Cerebellar cortex (tissue), 1 donor: ENCODE data around the gene LRTM1.

ENCODE experiments used
- DNase-seq: peaks from one replicate; pipeline ENCODE4 v3.0.0-alpha.2; 2015; ENCODE audit warnings: low spot score

LRTM1 gene

DNA sequence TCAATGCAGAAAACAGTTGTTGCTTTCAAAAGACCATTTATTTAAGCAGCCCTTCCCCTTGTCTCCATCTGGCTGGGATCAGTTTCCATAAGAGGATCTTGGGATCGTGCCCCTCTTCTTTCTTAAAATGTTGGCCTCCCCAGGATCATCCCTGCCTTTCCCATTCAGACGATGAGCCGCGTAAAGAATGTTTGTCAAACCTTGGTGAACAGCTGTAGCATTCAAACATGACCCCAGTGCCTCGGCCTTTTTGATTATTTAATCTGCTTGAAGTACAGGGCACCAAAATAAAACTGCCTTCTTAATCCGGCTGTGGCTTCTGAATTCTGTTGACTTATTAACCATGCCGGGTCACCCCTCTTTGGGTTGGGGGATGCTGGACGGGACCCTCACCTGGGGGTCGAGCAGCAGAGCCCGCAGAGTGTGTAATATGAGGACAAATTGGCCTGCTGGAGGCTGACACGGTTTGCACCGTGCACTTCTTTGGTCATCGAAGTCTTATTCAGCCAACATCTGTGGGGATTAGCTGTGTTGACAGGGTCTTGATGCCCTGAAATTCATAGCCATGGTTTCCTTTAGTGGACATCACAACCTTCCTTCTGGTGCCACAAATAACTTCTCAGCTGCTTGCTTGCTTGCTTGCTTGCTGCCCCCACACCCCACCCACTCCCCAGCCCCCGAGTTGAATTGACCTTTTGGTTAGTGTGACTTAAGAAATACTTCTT, at the start of gene LRTM1:
Gene LRTM1, minus strand, starts transcription at position 14 of the 725 bp plus-strand sequence. CDS start 148 bp downstream, outside the sequence.
- no peak for DNase-seq

DNA sequence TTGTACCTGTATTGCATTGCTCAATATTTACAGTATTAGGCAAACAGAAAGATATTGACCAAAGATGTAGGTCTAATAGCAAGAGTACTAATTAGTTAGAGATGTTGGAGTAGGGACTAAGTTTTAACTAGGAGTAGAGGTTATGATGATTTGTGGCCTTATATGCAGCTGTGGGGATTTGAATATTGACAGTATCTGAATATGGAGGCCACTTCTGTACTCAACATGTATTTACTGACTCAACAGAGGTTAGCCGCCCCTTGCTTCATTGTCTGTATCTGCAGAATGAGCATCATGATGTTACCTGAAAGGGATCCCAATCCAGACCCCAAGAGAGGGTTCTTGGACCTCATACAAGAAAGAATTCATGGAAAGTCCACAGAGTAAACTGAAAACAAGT, 49.6 kb upstream of the LRTM1 start:
- DNase-seq: no peak

DNA sequence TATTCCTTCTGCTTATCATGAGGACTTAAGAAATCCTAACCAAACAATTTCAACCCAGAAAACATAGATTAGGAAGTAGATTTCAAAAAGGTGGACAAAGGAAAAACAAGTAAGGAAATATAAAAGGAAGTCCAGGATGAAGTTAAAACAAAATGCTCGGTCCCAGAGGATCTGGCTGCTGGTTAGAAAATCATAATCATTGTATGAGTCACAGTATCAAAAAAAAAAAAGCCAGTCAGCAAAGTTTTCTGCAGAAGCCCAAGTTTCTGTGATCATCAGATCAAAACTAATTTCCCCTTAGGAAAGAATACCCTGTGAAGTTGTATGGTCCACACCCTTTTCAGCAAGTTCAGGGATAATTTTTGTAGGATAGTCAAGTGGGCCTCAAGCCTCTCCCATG, 43.0 kb upstream of the LRTM1 start:
- no peak for DNase-seq

DNA sequence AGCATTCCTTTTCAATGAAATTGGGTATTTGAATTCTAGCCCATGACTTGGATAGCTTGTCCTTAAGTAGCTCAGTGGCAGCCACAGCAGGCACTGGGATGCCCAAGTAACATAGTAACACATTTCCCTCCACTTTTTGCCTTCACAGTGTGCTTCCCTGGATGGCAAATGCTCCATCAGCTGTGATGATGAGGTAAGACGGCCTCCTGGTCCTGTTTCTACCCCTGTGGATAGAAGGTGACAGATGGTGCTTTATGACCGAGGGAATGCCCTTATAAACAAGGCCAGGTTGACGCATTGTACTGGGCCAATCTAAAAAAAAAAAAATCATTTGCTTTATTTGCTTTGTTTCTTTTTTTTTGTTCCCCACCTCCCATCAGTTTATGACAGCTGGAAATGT, 41.8 kb upstream of the LRTM1 start:
- peak; percentile 79 for DNase-seq

DNA sequence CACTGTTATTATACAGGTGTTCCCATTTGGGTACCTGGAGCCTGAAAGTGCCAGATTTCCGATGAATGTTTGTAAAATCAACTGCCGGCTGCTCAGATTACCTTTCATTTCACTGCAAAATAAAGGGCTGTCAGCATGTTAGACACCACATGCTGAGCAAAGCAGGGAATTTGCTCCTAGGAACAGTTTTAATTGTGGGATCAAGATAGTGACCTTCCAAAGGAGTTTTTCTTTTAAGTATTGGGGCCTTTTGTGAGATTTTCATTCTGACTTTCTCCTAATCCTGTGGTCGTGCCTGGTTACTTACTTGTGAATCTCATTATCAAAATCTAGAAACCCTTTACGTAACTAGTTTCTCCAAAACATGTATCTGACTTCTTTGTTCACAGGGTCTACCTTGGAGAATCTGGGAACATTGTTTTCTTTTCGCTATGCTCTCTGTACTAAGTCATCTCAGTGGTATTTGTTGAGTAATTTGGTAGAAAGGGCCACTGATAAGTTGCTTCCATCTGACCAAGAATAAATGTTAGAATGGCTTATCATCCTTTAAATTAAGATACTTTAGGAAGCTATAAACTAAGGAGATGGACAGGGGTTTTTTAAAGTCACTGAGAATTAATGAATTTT, 40.8 kb upstream of the LRTM1 start:
- DNase-seq: no peak

DNA sequence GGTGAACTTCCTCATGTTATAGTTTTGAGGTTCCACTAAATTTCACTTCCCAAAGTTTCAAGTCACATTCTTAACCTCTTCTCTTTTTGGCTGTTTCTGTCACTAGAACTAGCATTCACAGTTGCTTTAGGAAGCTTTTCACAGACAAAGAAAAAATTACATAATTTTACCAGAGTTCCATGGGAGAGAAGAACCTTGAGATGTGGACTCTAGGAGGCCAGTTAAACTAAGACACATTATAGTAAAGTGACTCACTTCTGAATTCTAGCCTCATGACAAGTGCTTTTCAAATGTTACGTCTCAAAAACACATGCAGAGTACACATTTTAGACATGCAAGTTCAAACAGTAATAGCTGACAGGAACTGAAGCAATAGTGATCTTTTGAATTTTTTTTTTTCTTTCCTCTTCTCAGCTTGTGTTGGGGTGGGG, 39.9 kb upstream of the LRTM1 start:
- DNase-seq: no peak

DNA sequence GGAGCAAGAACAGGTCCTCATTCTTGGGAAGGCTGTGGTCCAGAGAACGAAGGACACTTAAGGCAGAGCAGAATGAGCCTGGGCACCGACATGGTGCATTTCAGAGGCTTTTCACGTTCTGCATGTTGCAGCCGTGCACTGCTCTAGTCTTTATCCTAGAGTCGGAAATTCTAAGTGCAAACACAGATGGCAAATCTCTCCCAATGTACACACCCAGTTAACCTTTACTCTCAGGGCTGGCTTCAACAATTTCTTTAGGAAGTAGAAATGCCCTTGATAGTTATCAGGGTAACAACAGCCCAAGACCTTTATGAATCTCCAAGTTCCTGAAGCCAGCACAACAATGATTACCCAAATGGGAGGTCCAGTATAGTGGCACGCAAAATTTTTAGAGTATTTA, 39.1 kb upstream of the LRTM1 start:
- DNase-seq: no peak

DNA sequence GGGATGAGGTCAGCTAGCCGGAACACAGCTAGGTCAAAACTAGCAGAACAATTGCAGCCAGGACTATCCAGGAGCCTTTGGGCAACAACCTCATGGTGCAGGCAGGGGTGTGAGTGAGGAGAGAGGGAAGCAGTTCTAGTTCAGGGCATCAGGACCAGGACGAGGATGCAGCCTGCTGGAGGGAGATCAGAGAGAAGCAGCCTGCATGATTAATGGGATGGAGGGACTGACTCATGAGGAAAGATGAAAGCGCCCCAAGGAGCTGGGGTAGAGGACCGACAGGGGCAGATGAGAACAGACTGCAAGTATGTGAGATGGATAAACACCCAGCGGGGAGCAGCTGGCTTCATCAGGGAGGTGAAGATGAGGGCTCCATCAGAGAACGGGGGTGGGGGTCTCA, 37.9 kb upstream of the LRTM1 start:
- no peak for DNase-seq

DNA sequence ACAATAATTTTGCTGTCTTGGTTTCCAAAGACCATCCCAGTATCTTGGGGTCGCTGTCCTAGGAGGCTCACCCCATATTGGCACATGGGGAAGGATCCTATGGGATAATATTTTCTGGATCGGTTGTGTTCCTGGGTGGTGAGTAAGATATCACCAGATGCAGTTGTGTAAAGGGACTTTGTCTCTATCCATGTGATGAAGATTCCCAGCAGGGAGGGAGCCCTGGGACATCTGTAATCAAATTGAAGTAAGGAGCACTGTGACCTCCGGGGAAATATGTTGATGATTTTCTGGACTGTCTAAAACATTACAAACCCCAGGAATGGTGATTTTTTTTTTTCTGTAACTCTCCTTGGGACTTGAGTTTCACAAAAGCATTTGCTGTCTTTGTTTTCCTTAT, 36.2 kb upstream of the LRTM1 start:
- no peak for DNase-seq

DNA sequence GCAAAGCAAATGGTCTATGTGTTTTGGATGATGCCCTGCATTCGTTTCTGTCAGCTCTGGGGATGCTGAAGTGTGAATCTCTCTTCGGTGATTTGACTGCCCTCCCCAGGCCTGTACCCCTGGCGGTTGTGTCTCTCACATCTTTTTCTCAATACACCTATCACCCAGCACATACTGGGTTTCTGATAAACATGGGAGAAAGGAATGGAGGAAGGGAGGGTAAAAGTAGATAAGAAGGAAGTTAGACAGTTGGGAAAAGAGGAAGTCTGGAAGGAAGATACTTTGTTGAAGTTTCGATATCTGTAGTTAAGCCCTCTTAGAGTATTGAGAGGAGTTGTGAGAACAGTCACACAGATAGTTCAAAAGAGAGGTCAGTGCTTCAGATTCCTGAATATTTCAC, 35.8 kb upstream of the LRTM1 start:
- no peak for DNase-seq

DNA sequence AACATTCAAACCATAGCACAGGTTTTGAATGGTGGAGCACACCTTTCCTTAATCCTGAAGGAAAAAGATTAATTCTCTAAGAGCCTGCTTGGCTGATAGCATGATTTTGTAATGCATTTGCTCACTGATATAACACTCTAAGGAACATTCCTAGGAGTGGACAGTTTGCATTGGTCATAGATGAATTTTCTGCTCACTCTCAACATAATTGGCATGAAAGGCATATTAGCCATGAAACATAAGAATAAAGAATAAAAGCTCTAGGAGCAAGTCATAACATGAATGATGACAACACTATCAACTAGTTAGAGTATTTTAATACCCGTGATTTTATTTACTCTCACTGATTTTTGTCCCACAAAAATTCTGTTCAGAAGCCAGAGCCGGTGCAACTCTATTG, 34.3 kb upstream of the LRTM1 start:
- no peak for DNase-seq

DNA sequence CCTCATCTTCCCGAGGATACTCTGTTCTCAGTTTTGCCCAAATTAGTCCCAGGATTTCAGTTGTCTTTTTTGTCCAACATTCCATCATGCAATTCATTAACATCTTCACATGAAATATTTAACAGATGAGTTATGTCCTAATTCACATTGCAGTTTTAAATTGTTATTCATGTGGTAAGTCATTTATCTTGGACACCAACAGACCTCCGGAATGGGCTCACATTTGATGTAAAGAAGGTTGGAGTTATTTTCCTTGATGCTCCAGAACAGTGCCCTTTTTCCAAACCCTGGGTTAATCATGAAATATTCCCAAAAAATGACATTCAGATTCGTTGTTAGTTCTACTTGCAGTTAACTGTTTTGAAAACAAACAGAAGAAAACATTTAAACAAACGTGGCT, 32.8 kb upstream of the LRTM1 start:
- no peak for DNase-seq

DNA sequence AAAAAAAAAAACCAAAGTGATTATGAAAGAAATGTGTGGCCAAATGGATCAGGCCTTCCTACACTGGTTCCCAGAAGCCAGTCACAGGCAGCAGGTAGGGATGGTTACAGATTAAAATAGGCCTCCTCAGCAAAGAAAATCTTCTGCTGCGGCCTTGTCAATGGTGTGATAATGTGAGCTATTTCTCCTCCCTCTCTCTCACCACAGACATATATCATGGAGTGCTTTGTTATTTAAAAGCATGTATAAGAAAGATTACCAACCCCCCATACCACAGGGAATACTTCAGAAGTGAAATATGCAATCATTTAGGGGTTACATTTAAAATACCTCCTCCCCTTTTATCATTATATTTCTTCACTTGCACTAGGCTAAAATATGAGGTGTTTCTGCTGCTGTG, 32.2 kb upstream of the LRTM1 start:
- no peak for DNase-seq

DNA sequence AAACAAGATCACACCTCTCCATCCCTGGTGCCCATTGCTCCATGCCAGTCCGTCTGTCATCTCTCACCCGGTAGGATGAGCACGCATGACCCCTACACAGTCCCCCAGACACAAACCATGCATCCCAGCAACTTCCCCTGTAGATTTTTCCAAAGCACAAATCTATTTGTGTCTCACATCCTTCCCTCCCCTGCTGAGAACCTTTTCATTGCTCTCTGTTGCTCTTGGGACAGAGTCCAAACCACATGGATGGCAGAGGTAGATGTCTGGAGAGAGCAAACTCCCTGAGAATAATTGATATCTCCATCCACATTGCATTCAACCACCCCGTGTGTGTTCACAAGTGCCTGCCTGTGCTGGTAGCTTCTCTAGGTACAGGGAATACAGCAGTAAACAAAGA, 29.9 kb upstream of the LRTM1 start:
- DNase-seq: no peak

DNA sequence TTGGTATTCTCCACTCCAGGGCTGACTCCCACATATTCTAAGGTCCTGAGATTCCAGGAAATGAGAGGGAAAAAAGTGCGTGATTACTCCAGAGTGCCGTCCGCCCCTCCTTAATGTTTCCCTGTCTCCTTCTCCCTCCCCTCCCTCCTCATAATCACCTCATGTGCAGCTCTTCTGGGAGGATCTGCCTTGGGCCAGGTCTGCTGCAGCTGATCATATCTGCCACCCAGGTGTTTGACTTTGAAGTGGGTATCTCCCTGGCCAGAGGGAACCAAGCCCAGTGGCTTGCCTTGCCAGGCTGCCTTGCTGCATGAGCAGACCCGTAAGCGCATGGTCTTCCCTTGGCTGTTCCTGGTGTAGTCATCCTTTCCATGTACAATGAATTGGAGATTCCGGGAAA, 28.1 kb upstream of the LRTM1 start:
- no peak for DNase-seq

DNA sequence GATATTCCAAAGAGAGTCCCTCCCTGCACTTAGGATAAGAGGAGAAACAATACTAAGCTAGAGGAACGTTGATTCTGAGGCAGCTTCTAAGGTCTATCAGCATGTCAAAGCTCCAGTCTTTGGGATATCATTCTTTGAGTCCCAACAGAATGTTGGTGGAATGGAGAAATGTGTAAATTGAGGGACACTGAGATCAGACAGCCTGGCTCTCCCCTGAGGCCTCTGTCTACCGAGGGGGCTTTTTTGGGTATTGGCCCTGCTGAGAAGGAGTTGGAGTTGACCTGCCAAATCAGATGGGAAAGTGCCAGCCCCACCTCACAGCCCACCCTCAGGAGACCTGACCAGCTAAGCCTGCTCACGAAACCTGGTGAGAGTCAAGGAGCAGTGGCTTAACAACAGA, 27.6 kb upstream of the LRTM1 start:
- no peak for DNase-seq

DNA sequence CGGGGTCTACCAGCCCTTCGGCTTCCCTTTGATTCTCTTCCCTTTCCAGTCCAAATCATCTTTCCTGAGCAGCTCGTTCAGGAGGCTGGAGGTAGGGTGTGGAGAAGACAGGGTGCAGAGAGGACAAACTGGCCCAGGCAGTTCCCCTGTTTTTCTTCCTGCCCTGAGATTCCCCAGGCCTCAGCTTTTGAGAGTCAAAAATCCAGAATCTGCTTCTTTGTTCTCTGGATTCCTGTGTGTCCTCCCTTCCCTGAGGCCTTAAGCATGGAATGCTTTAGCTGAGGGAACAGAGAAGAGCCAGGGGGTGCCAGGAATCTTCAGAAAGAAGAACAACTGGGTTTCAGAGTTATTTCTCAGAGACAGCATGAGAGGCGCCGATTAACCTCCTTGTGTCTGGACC, 26.7 kb upstream of the LRTM1 start:
- DNase-seq: no peak

DNA sequence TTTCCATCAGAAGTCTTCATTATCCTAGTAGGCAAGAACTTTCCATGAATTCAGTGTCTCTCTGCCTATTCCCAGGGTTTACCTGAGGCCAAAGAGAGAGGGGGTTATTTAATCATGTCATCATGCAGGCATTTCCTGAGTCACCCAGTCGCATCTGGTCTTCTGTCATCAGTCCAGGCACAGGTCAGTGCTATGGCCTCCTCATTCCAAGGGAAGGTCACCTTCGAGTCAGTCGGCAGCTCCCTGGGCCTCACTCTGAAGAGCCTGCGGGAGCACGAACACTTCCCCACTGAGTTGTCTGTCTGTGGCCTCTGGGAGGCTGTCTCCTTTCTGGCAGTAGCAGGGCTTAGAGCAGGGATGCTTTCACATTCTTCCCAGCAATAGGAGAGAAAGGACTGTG, 26.2 kb upstream of the LRTM1 start:
- no peak for DNase-seq

DNA sequence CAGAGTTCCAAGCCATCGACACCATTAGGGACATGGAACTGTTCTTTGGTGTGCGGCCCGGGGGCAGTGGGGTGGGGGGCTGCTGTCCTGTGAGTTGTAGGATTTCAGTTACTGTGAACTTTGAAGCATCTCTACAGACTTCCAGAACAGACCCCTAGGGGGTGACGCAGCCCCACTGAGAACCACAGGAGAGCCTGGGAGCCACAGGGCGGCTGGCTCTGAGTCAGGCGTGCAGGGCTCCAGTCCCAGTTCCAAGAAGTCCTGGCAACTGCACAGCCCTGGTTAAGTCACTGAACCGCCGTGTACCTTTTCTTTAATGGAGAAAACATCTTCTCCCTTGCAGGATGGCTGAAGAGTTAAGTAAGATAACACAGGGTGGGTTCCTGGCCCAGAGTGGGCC, 23.5 kb upstream of the LRTM1 start:
- peak; percentile 52 for DNase-seq

DNA sequence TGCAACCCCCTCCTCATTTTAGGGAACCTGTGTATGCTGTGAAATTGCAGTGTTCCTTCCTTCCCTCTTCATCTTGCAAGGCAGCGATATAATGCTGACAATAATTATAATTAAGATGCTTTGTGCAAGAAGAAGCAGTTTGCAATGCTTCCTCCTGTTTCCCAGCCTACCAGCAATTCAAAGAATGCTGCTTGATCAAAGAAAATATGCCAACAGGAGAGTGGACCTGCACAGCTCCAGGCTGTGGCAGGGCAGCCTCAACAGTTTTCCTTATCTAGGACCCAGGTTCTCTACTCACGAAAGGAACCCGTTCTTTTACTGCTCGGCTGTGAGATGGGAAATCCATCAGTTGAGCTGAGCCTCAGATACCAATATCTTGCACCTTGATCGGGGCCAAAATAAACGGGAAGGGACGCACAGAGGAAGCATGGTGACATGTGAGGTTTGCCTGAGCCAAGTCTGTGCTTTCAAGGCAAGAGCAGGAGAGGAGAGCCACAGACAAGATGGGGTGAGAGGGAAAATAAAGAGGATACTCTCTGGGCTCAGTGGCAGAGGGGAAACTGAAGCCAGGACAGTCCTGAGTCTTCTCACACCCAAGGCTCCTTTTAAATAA, 22.6 kb upstream of the LRTM1 start:
- DNase-seq: no peak

DNA sequence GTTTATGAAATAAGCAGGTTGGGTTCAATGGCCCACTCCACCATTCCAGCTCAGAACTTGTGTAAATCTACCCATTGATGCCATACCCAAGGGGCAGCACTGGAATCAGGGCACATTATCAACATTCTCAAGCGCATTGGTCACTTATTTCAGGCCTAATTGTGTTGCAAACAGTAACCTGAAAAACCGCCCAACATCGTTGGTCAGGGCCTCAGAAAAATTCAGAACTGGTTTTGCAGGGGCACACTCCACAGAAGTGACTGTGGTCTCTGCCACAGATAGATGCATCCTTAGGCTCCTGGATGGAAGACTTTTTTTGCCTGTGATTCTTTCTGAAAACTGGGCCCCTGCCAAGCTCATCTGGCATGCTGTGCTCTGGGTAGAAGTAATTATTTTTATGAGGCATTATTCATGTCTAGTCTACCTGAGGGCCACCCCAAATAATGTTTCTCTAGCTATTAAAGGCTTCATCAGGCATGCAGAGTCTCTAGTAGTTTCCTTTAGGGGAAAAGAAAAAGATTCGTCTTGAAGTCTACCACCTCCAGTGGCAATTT, 21.7 kb upstream of the LRTM1 start:
- no peak for DNase-seq

DNA sequence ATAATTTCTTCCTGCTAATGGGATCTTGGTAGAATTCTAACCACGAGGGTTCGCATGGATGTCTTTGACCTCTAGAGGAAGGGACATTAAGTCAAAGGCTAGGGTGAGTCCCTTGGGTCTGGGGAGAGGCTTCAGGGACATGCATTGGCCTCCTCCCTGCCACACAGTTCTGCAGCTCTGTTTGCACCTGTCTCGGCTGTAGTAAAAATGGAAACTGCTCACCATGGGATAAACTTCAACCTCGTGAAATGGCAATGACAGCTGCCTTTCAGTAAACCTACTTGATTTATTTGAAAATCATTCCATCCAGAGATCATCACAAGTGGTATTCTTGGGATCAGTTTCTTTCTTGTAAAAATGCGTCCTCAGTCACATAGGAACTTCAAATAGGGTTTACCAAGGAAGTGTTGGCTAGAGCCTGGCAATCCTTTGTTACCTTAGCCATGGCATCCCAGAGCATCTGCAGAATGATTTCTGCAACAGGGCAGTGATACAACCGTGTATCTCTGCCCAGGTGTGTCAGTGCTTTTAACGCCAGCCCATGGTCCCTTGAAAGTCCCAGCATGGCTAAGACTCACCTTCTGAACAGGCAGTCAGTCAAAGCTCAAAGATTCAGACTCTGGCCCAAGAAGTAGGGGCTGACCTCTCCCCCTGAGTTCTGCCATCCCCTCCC, 14.0 kb upstream of the LRTM1 start:
- no peak for DNase-seq

DNA sequence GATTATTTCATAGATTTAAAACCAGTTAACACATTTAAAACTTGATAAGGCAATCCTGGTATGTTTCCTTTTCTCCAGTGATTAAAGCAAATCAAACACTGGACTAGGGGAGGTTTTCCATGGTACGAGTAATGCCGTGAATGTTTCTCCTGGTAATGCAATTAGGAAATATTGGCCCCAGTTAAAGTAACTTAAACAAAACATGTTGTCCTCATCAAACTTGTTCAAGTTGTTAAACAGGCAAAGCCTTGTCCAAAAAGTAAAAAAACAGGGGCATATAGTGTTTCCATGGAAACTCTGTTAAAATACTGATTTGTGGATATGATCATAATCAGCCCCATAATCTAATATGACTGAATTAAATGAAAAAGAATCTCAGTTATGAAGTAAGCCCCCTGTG, 13.1 kb upstream of the LRTM1 start:
- DNase-seq: no peak
